MCF 10A (cell line): ENCODE results near the gene CREBL2. TPM values are rescaled to one million over a fixed set of nuclear protein-coding genes. Genes with fewer than 3 reads are reported as not detected.
A peak's percentile ranks its signal among the peaks of the same experiment; 100 is the strongest.
"Not testable (repeated sequence)": the region's sequence is repeated elsewhere in the genome, so short reads cannot be mapped to it uniquely, and the experiment has no call there.

Source experiments
- BruUV-seq: library from RNA; stranded (reverse); fragments of 400-500 nt; replicated peaks from 2 replicates; lab custom pipeline; 2021; lab: Mats Ljungman, UMichigan
- CTCF ChIA-PET: fragments of 300-600 bp; sonication (Branson Sonifier 250); formaldehyde crosslinking; extraction: SDS; loops from one replicate; lab custom pipeline; 2021; ENCODE audit warnings: antibody characterized with exemption, inconsistent platforms; lab: Yijun Ruan, JAX
- POLR2A ChIA-PET: fragments of 300-600, 350-650 bp; sonication (Branson Sonifier 250); formaldehyde crosslinking; extraction: SDS; loops from one replicate; lab custom pipeline; 2020; ENCODE audit warnings: antibody characterized with exemption, inconsistent platforms; lab: Yijun Ruan, JAX
- DNase-seq: peaks from one replicate; pipeline ENCODE4 v3.0.0-alpha.2; 2018; ENCODE audit not compliant: unreplicated experiment
- H3K27ac Mint-ChIP-seq: one replicate; pipeline ENCODE4 v1.8.0; 2022; ENCODE audit warnings: mild to moderate bottlenecking, low read depth, mixed read lengths; ENCODE audit not compliant: unreplicated experiment
- H3K27me3 Mint-ChIP-seq: one replicate; pipeline ENCODE4 v1.8.0; 2022; ENCODE audit warnings: mixed read lengths; ENCODE audit not compliant: insufficient read depth, unreplicated experiment
- H3K36me3 Mint-ChIP-seq: one replicate; pipeline ENCODE4 v1.8.0; 2022; ENCODE audit warnings: mild to moderate bottlenecking, moderate library complexity, mixed read lengths; ENCODE audit not compliant: insufficient read depth, unreplicated experiment
- H3K4me1 Mint-ChIP-seq: one replicate; pipeline ENCODE4 v1.8.0; 2022; ENCODE audit warnings: mixed read lengths; ENCODE audit not compliant: insufficient read depth, unreplicated experiment
- H3K4me3 Mint-ChIP-seq: one replicate; pipeline ENCODE4 v1.8.0; 2022; ENCODE audit warnings: mild to moderate bottlenecking, moderate library complexity, mixed read lengths; ENCODE audit not compliant: unreplicated experiment
- H3K9me3 Mint-ChIP-seq: one replicate; pipeline ENCODE4 v1.8.0; 2022; ENCODE audit warnings: mixed read lengths; ENCODE audit not compliant: unreplicated experiment
- intact Hi-C: fragments of 100-400 bp; cut with micrococcal nuclease; formaldehyde crosslinking; loops from 2 replicates; pipeline ENCODE4 v1.14.1; 2022
- total RNA-seq: library from RNA; stranded (reverse); gene quantifications from 2 replicates; pipeline ENCODE4 v1.2.3, GENCODE V29; 2022
- TF ChIP-seq, protein P1 (sequence below): fragments of 200-600 bp; IDR thresholded peaks from one replicate; pipeline ENCODE4 v1.8.0; 2022; ENCODE audit warnings: antibody characterized with exemption, mild to moderate bottlenecking; ENCODE audit not compliant: unreplicated experiment

The CREBL2 gene
- total RNA-seq, 1 experiment from 2014 or later, result 17.4 TPM

DNA sequence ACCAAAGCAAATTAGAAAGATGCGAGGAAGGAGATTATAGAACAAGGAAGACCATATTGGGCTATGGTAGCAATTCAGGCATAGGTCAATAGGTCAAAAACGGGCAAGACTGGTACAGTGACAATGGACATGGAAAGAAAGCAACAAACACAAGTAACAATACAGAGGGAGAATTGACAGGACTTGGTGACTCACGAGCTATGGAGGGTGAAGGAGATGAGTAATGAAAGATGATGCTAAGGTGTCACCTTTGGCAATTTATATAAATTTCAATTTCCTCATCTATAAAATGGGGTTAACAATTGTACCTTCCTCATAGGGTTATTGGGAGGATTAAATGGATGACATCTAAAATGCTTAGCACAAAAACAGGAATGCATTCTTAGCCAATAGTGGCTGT lies 33.9 kb upstream of the CREBL2 start:
- H3K27me3 Mint-ChIP-seq, result no peaks in the 10 kb centered on the region
- no peaks in the 10 kb centered on the region for H3K36me3 Mint-ChIP-seq
- TF ChIP-seq, protein P1, sequence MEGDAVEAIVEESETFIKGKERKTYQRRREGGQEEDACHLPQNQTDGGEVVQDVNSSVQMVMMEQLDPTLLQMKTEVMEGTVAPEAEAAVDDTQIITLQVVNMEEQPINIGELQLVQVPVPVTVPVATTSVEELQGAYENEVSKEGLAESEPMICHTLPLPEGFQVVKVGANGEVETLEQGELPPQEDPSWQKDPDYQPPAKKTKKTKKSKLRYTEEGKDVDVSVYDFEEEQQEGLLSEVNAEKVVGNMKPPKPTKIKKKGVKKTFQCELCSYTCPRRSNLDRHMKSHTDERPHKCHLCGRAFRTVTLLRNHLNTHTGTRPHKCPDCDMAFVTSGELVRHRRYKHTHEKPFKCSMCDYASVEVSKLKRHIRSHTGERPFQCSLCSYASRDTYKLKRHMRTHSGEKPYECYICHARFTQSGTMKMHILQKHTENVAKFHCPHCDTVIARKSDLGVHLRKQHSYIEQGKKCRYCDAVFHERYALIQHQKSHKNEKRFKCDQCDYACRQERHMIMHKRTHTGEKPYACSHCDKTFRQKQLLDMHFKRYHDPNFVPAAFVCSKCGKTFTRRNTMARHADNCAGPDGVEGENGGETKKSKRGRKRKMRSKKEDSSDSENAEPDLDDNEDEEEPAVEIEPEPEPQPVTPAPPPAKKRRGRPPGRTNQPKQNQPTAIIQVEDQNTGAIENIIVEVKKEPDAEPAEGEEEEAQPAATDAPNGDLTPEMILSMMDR, result no peak
- ChIA-PET POLR2A (no interaction called here), CTCF (no interaction called here)
- no TSS peak for BruUV-seq
- intact Hi-C loops, result no loop called here
- no peak overlapping the region for H3K4me3 Mint-ChIP-seq
- H3K9me3 Mint-ChIP-seq, result no peaks in the 10 kb centered on the region
- peak; percentile 25 for DNase-seq
- H3K27ac Mint-ChIP-seq, result no peak overlapping the region
- peaks cover 11% of the 10 kb centered on the region for H3K4me1 Mint-ChIP-seq

DNA sequence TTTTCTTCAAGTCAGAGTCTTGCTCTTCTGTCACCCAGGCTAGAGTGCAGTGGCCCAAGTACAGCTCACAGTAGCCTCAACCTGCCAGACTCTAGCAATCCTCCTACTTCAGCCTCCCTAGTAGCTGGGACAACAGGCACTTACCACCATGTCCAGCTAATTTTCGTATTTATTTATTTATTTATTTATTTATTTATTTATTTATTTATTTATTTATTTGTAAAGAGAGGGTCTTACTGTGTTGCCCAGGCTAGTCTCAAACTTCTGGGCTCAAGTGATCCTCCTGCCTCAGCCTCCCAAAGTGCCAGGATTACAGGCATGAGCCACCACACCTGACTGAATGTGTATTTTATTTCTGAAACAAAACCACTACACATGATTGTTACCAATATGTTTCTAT lies 31.0 kb upstream of the CREBL2 start:
- intact Hi-C loops, H3K36me3 Mint-ChIP-seq, DNase-seq, H3K9me3 Mint-ChIP-seq, BruUV-seq, H3K4me3 Mint-ChIP-seq, CTCF ChIA-PET, H3K27me3 Mint-ChIP-seq, H3K27ac Mint-ChIP-seq: not testable (repeated sequence)
- POLR2A ChIA-PET, result interaction anchor here (0.5 kb wide), 1 partner anchor 15 kb away, joined by 3 read pairs; no protein-coding TSS in a partner anchor
- H3K4me1 Mint-ChIP-seq, result peaks cover 27% of the 10 kb centered on the region

DNA sequence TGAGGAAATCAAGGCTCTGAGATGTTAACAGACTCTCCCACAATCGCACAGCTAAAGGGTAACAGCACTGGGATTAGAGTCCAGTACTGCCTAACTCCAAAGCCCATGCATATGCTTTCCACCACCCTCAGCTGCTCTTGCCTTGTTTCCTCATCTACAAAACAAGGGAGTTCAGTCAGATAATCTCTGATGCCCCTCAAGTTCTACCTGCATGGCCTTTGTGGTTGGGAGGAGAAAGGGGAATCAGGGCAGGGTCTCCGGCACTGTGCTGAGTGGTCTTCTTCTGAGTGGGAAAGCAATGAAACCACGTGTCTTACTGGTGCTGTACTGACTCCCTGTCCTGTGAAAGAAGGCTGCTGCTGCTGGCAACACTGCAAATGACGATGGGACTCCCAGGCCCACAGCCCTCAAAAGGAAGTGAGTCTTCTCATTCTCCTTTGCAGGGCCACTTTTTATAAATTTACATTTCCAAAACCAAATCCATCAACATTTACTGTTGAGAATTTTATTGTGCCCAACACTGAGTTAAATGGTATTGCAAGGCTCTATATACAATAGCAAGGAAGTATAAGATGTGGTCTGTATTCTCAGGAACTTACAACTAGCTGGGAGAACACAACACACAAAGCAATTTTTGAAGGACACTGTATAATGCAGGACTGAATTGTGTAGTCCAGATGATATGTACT lies 29.3 kb upstream of the CREBL2 start:
- H3K4me3 Mint-ChIP-seq, result no peak overlapping the region

DNA sequence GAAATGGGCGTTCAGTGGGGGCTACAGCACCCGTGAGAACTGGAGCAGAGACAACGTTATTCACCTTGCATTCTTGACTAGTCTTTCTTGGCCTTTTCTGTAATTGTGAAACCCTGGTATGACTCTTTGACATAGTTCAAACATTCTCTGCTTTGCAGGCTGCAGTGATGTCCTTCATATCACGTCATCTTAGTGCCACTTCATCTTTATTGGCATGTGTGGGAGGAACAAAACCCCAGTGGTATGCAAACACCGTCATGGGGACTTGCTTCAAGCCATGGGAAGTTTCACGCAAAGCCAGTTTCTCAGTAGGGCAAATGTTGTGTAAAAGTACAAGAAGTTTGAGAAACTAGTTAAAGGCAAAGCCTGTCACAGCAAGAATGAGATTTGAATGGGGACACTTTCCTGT lies 28.8 kb upstream of the CREBL2 start:
- H3K9me3 Mint-ChIP-seq, result no peaks in the 10 kb centered on the region
- intact Hi-C loops, result no loop called here
- peaks cover 22% of the 10 kb centered on the region for H3K4me1 Mint-ChIP-seq
- H3K36me3 Mint-ChIP-seq, result no peaks in the 10 kb centered on the region
- TF ChIP-seq, protein P1, result no peak
- ChIA-PET CTCF (no interaction called here), POLR2A (no interaction called here)
- H3K27me3 Mint-ChIP-seq, result no peaks in the 10 kb centered on the region
- peak; percentile 78 for DNase-seq
- no peak overlapping the region for H3K4me3 Mint-ChIP-seq
- no peak overlapping the region for H3K27ac Mint-ChIP-seq
- BruUV-seq, result no TSS peak

More for the DNA sequence above, 29.3 kb upstream of the CREBL2 start:
- intact Hi-C loops, result no loop called here
- Mint-ChIP-seq H3K36me3 (no peaks in the 10 kb centered on the region), H3K4me1 (peaks cover 27% of the 10 kb centered on the region), H3K27ac (no peak overlapping the region), H3K27me3 (no peaks in the 10 kb centered on the region), H3K9me3 (no peaks in the 10 kb centered on the region)
- TF ChIP-seq, protein P1, result no peak
- no TSS peak for BruUV-seq
- CTCF ChIA-PET, result interaction anchor here (0.5 kb wide), 1 partner anchor 85 kb away, joined by 3 read pairs; no protein-coding TSS in a partner anchor
- DNase-seq, result no peak
- POLR2A ChIA-PET, result no interaction called here
